PC-3 (cell line): ENCODE results near the gene DNAI4.

ENCODE experiments used
- EZH2 ChIP-seq: fragments of 300-600 bp; sonication (generic); IDR thresholded peaks from one replicate; pipeline ENCODE4 v1.6.1; 2017; ENCODE audit warnings: antibody characterized with exemption, mild to moderate bottlenecking, low read length; ENCODE audit not compliant: unreplicated experiment
- EZH2phosphoT487 ChIP-seq: fragments of 300-600 bp; sonication (generic); IDR thresholded peaks from 2 replicates; pipeline ENCODE4 v1.6.1; 2018; ENCODE audit warnings: mild to moderate bottlenecking, antibody characterized with exemption, low read length, borderline replicate concordance
- TF ChIP-seq, protein P1 (sequence below): fragments of 300-600 bp; sonication (generic); conservative IDR thresholded peaks from 2 replicates; pipeline ENCODE4 v1.5.1; 2017; ENCODE audit warnings: antibody characterized with exemption, low read depth, mild to moderate bottlenecking, low read length

DNA sequence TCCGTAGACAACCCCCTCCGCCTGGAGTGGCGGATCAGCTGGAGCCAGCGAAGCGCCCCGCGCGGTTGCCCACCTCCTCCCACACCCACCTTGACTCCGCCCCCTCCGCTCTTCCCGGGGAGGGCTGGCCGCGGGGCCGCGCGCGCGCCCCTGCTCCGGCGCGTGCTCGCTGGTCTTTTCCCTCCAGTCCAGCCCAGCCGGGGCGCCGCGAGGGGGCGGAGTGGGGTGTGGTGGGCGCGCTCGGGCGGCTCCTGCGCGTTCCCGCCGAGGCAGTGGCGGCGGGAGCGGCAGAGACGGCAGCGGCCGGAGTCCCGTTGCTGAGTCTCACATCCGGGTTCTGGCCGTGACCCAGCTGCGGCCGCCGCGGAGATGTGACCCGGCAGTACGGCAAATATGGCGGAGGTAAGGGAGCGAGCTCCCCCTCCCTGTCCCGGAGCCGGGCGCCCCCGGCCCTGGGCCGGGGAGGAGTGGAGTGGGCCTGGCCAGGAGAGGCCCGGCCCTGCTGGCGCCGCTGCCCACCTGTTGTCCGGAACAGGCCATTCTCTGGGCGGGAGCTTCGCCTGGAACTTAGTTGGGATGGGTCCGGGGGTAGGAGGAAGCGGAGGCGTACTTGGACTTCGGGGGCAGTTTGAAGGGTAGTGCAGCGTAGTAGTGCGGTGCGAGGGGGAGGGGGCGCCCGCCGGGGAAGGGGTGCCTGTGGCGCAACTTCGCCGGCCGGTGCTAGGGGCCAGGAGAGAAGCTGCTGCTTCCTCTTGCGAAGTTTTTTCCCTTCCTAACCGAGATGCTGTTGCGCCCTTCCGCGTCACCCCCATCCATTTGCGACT, 5.6 kb upstream of the DNAI4 start:
- TF ChIP-seq, protein P1, sequence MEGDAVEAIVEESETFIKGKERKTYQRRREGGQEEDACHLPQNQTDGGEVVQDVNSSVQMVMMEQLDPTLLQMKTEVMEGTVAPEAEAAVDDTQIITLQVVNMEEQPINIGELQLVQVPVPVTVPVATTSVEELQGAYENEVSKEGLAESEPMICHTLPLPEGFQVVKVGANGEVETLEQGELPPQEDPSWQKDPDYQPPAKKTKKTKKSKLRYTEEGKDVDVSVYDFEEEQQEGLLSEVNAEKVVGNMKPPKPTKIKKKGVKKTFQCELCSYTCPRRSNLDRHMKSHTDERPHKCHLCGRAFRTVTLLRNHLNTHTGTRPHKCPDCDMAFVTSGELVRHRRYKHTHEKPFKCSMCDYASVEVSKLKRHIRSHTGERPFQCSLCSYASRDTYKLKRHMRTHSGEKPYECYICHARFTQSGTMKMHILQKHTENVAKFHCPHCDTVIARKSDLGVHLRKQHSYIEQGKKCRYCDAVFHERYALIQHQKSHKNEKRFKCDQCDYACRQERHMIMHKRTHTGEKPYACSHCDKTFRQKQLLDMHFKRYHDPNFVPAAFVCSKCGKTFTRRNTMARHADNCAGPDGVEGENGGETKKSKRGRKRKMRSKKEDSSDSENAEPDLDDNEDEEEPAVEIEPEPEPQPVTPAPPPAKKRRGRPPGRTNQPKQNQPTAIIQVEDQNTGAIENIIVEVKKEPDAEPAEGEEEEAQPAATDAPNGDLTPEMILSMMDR: peak; percentile 22; the same call in 1 of the 2 replicates
- no peak for TF ChIP-seq EZH2
- no peak for TF ChIP-seq EZH2phosphoT487
